Activated CD8-positive, alpha-beta T cell treated with anti-CD3 and anti-CD28 coated beads, Interleukin-2, amount 10 ng/mL, durations not matched to agents 7 days and 5 days (primary cell): Measurements from ENCODE around the gene NPTX1. TPM values are rescaled to one million over a fixed set of nuclear protein-coding genes. Genes with fewer than 3 reads are reported as not detected.
A peak's percentile ranks its signal among the peaks of the same experiment; 100 is the strongest.

Experiments
- ATAC-seq: fragments of 150-1000 bp; cut with Tn5 transposase; one replicate; pipeline ENCODE4 v1.10.0; 2021; ENCODE audit warnings: moderate library complexity
- CTCF ChIA-PET: fragments of 350-600 bp; sonication (Branson Sonifier 250); formaldehyde crosslinking; loops from one replicate; lab custom pipeline; 2021; ENCODE audit warnings: antibody characterized with exemption; lab: Charles Lee
- POLR2A ChIA-PET: fragments of 350-600 bp; sonication (Branson Sonifier 250); formaldehyde crosslinking; loops from one replicate; lab custom pipeline; 2021; ENCODE audit warnings: antibody characterized with exemption; lab: Charles Lee
- DNase-seq: peaks from one replicate; pipeline ENCODE4 v3.0.0-alpha.2; 2020
- H3K27ac Mint-ChIP-seq: one replicate; pipeline ENCODE4 v1.8.0; 2021; ENCODE audit warnings: mild to moderate bottlenecking, mixed read lengths
- H3K27me3 Mint-ChIP-seq: one replicate; pipeline ENCODE4 v1.8.0; 2021; ENCODE audit warnings: low read depth, mixed read lengths
- H3K36me3 Mint-ChIP-seq: one replicate; pipeline ENCODE4 v1.8.0; 2021; ENCODE audit warnings: low read depth, mixed read lengths
- H3K4me1 Mint-ChIP-seq: one replicate; pipeline ENCODE4 v1.8.0; 2021; ENCODE audit warnings: low read depth, mixed read lengths
- H3K4me3 Mint-ChIP-seq: one replicate; pipeline ENCODE4 v1.8.0; 2021; ENCODE audit warnings: mild to moderate bottlenecking, mixed read lengths
- H3K9me3 Mint-ChIP-seq: one replicate; pipeline ENCODE4 v1.8.0; 2022; ENCODE audit warnings: mixed read lengths; ENCODE audit not compliant: insufficient read depth
- total RNA-seq, 2 experiments: library from RNA; stranded (reverse); gene quantifications; one replicate each; pipeline ENCODE4 v1.2.3, GENCODE V29; 2021

Gene NPTX1, protein sequence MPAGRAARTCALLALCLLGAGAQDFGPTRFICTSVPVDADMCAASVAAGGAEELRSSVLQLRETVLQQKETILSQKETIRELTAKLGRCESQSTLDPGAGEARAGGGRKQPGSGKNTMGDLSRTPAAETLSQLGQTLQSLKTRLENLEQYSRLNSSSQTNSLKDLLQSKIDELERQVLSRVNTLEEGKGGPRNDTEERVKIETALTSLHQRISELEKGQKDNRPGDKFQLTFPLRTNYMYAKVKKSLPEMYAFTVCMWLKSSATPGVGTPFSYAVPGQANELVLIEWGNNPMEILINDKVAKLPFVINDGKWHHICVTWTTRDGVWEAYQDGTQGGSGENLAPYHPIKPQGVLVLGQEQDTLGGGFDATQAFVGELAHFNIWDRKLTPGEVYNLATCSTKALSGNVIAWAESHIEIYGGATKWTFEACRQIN
- 10 to 100 TPM; 16.7 to 18.9 TPM for total RNA-seq

DNA sequence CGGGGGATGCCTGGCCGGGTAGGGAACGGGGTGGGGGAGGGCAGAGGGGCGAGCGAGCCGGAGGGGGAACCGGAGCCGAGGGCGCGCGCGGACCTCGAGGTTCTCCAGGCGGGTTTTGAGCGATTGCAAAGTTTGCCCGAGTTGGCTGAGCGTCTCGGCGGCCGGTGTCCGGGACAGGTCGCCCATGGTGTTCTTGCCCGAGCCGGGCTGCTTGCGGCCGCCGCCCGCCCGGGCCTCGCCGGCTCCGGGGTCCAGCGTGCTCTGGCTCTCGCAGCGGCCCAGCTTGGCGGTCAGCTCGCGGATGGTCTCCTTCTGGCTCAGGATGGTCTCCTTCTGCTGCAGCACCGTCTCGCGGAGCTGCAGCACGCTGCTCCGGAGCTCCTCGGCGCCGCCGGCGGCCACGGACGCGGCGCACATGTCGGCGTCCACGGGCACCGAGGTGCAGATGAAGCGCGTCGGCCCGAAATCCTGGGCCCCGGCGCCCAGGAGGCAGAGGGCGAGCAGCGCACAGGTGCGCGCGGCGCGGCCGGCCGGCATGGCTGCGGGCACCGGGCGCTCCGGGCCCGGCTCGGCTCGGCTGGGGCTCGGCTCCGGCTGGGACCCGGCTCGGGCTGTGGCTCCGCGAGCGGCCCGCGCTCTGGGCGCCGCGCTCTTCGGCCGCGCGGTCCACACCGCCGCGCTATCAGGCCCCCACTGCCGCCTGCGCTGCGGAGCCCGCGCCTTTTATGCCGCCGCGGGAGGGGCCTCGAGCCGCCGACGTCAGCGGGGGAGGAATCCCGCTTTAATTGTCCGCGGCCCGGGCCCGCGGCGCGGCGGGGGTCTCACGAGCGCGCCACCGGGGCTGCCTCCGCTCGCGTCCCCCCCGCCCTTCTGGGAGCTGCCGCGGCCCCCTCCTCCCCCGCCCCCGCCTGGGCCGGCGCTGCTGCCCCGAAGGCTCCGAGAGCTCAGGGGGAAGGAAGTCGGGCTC is at the start of gene NPTX1:
TSS of gene NPTX1 (minus strand) at position 698 of the 967 bp plus-strand sequence. CDS start at position 537, 161 bp downstream.
- DNase-seq (no peak), ATAC-seq (peak; percentile 53)
- peaks cover 55% of the 10 kb centered on the region for H3K27me3 Mint-ChIP-seq
- CTCF ChIA-PET = interaction anchor here (0.7 to 1.8 kb wide), 5 partner anchors 49 to 423 kb away, joined by 3 to 9 read pairs (median 4); no protein-coding TSS in a partner anchor
- POLR2A ChIA-PET = interaction anchor here (0.6 to 3.1 kb wide), 3 partner anchors 21 to 344 kb away, joined by 3 to 17 read pairs (median 3); no protein-coding TSS in a partner anchor
- peaks cover 28% of the 10 kb centered on the region for H3K4me1 Mint-ChIP-seq
- H3K36me3 Mint-ChIP-seq = peaks cover 5% of the 10 kb centered on the region
- peak within 1 kb of the TSS; percentile 75 for H3K4me3 Mint-ChIP-seq
- H3K27ac Mint-ChIP-seq = no peak within 1 kb of the TSS
- no peaks in the 10 kb centered on the region for H3K9me3 Mint-ChIP-seq

DNA sequence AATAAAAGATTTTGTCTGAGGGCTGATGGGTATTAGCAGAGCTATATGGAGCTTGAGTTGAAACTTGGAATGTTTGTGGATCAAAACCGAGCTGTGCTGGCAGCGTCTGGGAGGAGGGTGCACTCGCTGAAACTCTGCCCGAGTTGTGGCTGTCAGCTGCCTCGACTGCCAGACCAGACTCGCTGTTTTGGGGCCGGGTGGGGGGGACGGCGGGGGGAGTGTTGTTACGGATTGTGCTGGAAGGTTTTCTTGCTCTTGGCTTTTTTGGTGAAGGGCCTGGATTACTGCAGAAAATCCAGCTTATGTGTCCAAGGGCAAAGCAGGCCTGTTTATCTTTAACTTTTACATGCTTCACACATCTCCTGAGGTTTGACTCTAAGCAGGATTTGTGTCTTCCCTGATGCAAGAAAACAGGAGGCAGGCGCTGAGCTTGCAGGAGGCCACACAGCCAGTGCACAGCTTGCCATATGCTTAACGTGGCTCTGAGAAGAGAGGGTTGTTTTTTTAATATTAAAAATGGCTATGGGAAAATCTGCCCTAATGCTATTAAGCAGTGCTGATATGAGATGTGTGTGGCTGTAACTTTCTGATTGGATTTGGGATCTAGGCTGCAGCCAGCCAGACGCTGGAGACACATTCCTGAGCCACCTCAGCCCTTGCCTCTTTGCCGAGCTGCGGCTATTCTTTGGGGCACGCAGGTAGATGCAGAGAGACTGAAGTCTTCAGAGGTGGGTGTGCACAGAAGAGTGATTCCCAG is 47.7 kb upstream of the NPTX1 start:
- no peaks in the 10 kb centered on the region for H3K4me1 Mint-ChIP-seq
- H3K36me3 Mint-ChIP-seq = no peaks in the 10 kb centered on the region
- ChIA-PET CTCF (no interaction called here), POLR2A (no interaction called here)
- ATAC-seq (no peak), DNase-seq (no peak)
- H3K4me3 Mint-ChIP-seq = no peak overlapping the region
- H3K27me3 Mint-ChIP-seq = peaks cover 17% of the 10 kb centered on the region
- H3K27ac Mint-ChIP-seq = no peak overlapping the region
- no peaks in the 10 kb centered on the region for H3K9me3 Mint-ChIP-seq

DNA sequence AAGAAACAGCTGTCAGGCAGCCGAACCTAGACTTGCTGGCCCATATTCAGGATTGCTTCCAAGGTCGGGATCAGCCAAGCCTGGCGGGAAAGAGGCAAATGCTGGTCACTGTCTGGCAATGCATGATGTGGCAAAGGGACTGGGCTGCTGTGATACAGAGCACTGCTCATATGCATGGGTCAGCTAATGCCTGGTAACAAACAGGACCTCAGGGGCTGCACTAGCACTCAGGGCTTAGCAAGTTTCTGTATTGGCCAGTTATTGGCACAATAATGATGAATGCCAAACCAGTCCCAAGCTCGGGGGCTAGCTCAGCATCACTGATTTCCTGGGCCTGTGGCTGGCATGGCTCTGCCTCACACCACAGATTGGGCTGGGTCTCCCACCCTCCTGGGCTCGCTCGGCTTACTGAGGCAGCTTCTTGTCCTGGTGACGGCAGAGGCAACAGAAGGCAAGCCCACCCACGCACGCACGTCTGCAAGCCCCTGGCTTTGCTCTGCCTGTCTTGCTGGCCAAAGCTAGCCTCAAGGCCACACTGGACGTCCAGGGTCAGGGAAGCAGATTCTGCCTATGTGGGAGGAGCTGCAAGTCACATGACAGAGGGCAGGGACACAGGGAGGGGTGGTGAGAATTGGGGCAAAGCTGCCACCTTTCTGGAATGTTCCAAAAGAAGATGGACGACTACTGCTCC is 46.8 kb upstream of the NPTX1 start:
- CTCF ChIA-PET = no interaction called here
- H3K9me3 Mint-ChIP-seq = no peaks in the 10 kb centered on the region

DNA sequence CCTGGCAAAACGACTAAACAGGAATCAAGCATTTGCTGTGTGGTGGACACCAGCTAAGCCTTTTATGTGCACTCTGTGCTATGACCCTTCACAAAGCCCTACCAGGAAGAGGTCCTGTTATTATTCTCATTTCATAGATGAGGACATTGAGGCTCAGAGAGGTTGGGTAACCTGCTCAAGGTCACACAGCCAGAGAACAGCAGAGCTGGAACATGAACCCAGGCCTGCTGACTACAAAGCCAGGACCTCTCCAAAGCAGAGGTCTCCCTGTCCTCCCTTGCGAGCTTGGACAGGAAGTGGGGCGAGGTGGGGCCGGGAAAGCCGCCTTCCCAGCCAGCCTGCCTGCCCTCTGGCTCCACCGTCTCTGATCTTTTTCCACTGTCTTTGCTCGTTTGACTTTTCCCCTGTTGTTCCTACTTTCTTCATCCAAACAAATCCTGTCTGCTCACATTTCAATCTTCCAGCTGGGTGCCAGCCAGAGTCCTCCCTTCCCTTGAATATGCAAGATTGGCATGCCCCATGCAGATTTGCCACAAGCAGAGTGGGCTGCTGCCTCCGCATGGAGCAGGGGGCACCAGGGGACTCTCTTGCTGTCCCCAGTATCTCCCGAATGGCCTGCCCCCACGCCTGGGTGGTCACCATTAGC is 44.5 kb upstream of the NPTX1 start:
- no peaks in the 10 kb centered on the region for H3K4me1 Mint-ChIP-seq
- H3K4me3 Mint-ChIP-seq = no peak overlapping the region
- H3K36me3 Mint-ChIP-seq = no peaks in the 10 kb centered on the region
- DNase-seq = no peak
- H3K9me3 Mint-ChIP-seq = no peaks in the 10 kb centered on the region
- peaks cover 5% of the 10 kb centered on the region for H3K27me3 Mint-ChIP-seq
- H3K27ac Mint-ChIP-seq = no peak overlapping the region
- ATAC-seq = no peak
- CTCF ChIA-PET = interaction anchor here (1.2 kb wide), 1 partner anchor 11 kb away, joined by 3 read pairs; no protein-coding TSS in a partner anchor
- POLR2A ChIA-PET = no interaction called here

More for the DNA sequence above, 46.8 kb upstream of the NPTX1 start:
- Mint-ChIP-seq H3K4me1 (no peaks in the 10 kb centered on the region), H3K36me3 (no peaks in the 10 kb centered on the region), H3K4me3 (no peak overlapping the region), H3K27ac (no peak overlapping the region), H3K27me3 (peaks cover 15% of the 10 kb centered on the region)
- no peak for ATAC-seq
- POLR2A ChIA-PET = no interaction called here
- no peak for DNase-seq

DNA sequence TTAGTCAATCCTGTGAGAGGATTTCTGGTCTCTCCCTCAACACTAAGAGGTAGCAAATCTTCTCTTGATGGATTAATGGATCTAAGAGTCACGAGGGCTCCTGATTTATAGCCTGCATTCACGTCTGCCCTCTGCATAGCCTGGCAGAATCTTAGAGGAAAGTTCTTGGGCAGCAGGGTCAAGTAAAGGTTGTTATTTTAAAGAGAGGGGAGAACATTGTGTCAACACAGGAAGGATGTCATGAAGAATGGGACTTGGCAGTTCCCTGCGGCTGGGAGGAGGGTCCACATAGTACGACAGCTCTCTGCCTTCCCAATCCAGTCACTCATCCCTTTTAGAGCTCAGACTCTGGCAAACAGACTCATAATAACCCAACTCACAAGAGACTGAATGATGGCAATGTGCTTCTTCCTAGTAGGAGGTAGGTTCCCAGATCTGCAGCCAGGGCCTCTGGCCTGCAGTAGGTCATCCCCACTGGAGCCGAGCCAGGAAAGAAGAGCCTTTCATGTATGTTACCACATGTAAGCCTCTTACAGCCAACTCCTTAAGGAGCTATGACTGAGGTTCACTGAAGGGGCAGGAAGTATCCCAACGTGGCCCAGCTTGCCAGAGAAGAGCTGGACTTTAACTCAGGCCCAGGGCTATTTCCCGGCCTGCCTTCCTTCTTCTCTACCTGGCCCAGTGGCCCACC is 42.8 kb upstream of the NPTX1 start:
- ChIA-PET POLR2A (no interaction called here), CTCF (interaction anchor here (0.9 kb wide), 1 partner anchor 92 kb away, joined by 3 read pairs; no protein-coding TSS in a partner anchor)
- Mint-ChIP-seq H3K27ac (no peak overlapping the region), H3K9me3 (no peaks in the 10 kb centered on the region), H3K36me3 (no peaks in the 10 kb centered on the region), H3K4me3 (no peak overlapping the region), H3K27me3 (peaks cover 2% of the 10 kb centered on the region), H3K4me1 (no peaks in the 10 kb centered on the region)
- ATAC-seq (no peak), DNase-seq (no peak)

DNA sequence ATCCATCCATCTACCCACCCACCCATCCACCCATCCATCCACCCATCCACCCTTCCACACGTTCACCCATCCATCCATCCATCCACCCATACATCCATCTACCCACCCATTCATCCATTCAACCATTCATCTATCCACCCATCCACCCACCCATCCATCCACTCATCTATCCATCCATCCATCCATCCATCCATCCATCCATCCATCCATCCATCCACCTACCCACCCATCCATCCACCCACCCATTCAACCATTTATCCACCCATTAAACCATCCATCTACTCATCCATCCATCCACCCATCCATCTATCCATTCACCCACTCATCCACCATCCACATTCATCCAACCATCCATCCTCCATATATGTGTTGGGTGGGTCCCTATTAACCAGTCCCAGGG is 42.0 kb upstream of the NPTX1 start:
- Mint-ChIP-seq H3K36me3 (no peaks in the 10 kb centered on the region), H3K27me3 (peaks cover 2% of the 10 kb centered on the region)
- no peak for DNase-seq

DNA sequence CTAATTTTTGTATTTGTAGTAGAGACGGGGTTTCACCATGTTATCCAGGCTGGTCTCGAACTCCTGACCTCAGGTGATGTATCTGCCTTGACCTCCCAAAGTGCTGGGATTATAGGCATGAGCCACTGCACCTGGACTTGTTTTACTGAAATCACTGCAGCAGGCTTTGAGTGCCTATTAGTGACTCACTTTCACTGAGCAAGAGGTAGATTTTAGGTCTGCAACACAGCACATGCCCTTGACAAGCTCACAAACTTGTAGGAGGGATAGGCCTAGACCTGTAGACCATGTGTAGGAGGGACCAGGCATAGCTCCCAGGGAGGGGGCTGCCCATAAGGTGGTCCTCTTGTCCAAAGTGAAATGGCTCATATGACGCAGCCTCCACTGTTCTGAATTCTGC is 41.2 kb upstream of the NPTX1 start:
- H3K4me3 Mint-ChIP-seq = no peak overlapping the region
- H3K27ac Mint-ChIP-seq = no peak overlapping the region
- H3K4me1 Mint-ChIP-seq = no peaks in the 10 kb centered on the region
- no peaks in the 10 kb centered on the region for H3K9me3 Mint-ChIP-seq
- no peak for DNase-seq
- no peak for ATAC-seq
- CTCF ChIA-PET = interaction anchor here (1.2 kb wide), 1 partner anchor 51 kb away, joined by 4 read pairs; no protein-coding TSS in a partner anchor
- POLR2A ChIA-PET = no interaction called here
- no peaks in the 10 kb centered on the region for H3K36me3 Mint-ChIP-seq
- peaks cover 2% of the 10 kb centered on the region for H3K27me3 Mint-ChIP-seq

More for the DNA sequence above, 42.0 kb upstream of the NPTX1 start:
- POLR2A ChIA-PET = no interaction called here
- CTCF ChIA-PET = interaction anchor here (1.2 kb wide), 1 partner anchor 52 kb away, joined by 4 read pairs; no protein-coding TSS in a partner anchor
- no peak for ATAC-seq
- Mint-ChIP-seq H3K27ac (no peak overlapping the region), H3K4me3 (no peak overlapping the region), H3K4me1 (no peaks in the 10 kb centered on the region), H3K9me3 (no peaks in the 10 kb centered on the region)

DNA sequence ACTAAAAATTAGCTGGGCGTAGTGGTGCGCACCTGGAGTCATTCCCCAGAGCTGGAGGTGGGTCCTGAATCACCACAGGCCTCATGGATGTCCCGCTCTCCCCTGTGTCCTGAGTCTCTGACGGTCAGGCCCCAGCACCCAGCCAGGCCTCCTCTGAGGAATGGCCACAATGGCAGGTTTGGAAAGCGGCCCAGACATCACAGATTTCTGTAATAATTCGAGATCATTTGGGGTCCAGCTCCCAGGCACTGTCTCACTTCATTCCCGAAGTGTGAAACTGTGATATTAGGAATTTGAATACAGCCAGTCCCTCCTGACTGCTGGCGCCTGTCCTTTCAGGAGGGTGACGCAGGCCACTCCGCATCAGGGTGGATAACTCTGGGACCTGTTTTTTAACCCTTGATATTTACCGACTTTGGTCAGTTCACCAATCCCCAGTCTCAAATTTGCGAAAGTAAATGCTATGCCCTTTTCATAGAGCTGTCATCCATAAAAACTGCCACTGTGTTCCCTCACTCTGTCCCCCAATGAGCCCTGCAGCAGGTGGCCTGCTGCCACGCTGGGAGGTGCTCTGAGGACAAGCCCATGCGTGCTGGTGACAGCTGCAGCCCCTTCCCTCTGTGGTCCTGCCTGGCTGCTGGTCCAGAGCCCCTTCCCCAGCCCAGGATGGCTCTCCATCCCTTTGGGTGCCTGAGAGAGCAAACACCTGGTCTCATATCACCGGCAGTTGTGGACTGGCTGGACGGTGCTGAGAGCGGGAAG is 39.9 kb upstream of the NPTX1 start:
- Mint-ChIP-seq H3K27ac (no peak overlapping the region), H3K36me3 (no peaks in the 10 kb centered on the region), H3K9me3 (no peaks in the 10 kb centered on the region), H3K27me3 (no peaks in the 10 kb centered on the region), H3K4me1 (no peaks in the 10 kb centered on the region), H3K4me3 (no peak overlapping the region)
- ChIA-PET CTCF (no interaction called here), POLR2A (interaction anchor here (1.0 kb wide), 1 partner anchor 62 kb away, joined by 3 read pairs; no protein-coding TSS in a partner anchor)
- no peak for ATAC-seq
- DNase-seq = no peak

DNA sequence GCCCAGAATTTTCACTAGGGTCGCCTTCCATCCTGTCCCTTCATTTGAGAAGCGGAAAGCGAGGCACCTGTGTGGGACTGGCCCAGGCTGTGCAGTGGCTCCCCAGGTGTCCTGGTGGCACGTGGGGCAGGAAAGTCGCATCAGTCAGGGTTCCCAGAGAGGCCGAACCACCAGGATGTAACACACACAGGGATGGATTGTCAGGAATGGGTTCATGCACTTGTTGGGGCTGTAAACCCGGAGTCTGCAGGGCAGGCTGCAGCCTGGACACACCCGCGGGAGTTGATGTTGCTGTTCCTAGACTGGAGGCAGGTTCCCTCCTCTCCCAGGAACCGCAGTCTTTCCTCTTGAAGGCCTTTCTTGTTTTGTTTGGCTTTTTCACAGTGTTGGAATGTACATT is 37.5 kb upstream of the NPTX1 start:
- Mint-ChIP-seq H3K4me1 (no peaks in the 10 kb centered on the region), H3K27me3 (no peaks in the 10 kb centered on the region), H3K27ac (no peak overlapping the region), H3K9me3 (no peaks in the 10 kb centered on the region), H3K36me3 (no peaks in the 10 kb centered on the region), H3K4me3 (no peak overlapping the region)
- DNase-seq = no peak
- no peak for ATAC-seq
- ChIA-PET POLR2A (no interaction called here), CTCF (no interaction called here)
